ENCODE data around the gene RGS6. TPM values are rescaled to one million over a fixed set of nuclear protein-coding genes. Genes with fewer than 3 reads are reported as not detected.

RGS6 gene
- total RNA-seq, 1 experiment from 2014 or later, result not detected

DNA sequence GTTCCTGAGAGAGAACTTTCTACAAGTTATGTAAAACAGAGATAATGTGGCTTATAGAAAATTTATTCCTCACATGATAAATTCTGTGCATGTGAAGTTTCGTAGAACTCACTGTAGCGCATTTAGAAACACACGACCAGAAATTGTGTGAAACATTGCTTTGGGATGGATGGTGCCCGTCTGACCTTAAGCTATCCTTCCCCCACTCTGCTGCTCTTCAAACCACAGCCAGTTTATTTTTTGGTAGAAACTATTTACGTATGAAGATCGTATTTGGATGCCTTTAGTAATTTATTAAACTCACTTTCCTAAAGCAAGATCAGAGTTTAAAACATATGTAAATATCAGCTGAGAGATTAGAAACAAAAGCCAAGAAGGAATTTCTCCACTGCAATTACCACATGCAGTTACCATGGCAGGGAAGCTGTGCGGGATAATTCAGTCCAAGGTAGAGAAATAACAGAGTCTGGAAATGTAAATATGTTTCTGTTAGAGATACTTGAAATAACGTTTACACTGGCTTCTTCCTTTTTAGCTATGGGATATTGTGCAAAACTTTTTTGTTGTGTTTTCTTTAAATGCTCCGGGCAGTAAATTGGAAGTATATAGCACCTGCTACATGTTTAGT, 382.7 kb downstream of the RGS6 start:
- no peak for DNase-seq (ENCODE audit: low spot score)

DNA sequence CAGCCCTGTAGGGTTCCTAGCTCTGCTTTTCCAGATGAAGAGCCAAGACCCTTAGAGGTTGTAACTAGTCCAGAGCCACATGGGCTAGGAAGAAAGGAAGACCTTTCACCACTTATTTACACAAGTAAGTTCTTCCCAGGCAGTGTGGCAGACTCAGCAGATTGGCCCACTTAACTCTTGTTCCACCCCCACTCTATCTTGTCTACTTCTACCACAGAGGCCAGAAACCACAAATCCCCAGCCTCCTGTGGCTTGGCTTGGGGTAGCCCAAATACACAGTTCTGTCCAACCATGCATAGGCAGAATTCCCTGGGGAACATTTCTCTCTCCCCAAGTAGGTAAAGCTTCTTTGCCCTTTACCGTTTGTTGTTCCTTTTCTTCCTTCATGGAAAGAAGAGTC, 383.5 kb downstream of the RGS6 start:
- no peak for DNase-seq (ENCODE audit: low spot score)

DNA sequence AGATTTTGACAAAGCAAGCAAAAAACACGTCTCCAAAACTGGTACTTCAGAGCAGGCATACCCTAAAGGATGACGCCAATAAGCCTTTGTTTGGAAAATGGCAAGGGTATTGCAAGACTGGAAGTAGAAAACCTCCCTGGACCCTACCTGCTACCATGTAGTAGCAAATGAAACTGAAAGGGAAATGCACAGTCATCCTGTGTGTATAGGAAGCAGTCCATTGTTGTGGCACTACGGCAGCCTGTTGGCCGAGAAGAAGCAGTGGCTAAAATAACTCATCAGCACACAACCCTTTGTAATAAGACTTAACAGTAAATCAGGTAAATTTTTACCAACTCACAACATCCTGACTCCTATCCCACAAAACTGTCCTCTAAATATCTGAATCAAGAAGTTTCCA, 386.4 kb downstream of the RGS6 start:
- peak; percentile 0 for DNase-seq (ENCODE audit: low spot score)

DNA sequence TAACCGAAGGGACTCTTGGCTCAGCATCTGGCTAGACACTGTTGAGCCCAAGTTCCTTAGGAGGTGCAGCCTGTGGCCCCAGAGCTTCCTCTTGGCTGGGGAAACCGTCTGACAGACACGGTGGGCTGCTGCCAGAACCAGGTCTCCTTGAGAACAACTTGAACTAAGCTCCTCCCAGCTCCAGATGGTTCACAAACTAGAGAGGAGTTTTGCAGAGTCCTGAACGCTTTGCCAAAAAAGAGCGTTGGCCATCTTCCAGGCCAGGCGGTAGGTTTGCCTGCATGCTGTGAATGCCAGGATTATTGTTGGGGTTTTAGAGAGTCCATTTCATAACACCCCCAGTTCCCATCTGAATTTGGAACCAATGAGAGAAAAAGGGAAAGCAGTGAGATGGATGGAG, 399.8 kb downstream of the RGS6 start:
- DNase-seq (ENCODE audit: low spot score), result no peak

DNA sequence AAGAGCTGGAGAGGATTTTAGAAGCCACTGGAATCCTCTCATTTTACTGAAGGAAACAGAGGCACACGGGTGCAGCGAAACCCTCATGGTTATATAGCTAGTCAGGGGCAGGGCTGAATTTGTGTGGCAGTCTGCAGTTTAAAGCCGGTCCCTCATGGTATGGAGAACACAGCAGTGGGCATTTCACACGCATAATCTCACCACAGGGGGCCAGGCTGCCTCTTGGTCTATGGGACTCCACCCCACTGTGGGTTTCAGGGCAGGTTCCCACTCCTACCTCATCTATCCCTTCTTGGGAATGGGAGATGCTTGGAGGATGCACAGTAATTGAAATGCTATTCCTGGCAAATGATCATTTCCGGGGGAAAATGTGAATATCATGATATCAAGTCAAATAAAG, 400.6 kb downstream of the RGS6 start:
- no peak for DNase-seq (ENCODE audit: low spot score)

DNA sequence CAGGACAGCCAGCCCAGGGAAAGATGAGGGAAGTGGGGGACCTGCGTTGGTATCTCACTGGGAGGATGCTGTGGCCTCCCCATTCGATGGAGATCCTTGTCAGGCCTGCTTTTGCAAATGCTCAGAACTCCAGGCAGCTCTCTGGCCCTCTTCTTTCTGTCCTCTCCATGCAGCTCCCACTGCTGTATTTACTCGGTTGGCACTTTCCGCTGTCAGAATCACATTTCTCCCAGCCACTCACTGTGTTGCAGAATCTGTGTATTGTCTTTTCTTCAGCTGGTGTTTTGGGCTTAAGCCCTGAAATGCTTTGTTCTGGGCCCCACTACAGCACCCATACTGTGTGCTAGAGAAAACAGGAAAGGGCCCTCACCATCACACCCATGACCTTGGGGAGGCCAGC, 401.1 kb downstream of the RGS6 start:
- DNase-seq (ENCODE audit: low spot score), result no peak

DNA sequence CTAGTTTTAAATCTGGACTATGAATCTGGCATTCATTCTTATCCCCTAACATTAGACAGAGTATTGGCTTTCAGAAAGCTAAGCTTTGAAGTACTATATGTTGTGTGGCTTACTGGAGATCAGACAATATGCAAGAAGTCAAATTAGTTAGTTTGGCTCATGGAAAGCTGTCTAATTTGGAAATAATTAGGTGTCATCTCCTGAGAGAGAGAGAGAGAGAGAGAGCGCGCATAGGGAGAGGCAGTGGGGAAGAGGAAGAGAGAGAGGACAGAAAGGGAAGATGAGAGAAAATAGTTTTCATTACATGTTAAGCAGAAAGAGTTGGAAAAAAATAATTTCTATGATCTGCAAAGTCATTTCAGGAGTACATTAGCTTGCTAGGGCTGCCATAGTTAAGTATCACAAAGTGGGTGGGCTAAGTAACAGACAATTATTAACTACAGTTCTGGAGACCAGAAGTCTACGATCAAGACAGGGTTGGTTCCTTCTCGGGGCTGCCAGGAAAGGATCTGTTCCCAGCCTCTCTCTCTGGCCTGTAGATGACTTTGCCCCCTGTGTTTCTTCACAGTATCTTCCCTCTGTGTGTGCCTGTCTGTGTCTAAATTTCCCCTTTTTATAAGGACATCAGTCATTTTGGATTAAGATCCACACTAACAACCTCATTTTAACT, 404.2 kb downstream of the RGS6 start:
- DNase-seq (ENCODE audit: low spot score), result no peak

DNA sequence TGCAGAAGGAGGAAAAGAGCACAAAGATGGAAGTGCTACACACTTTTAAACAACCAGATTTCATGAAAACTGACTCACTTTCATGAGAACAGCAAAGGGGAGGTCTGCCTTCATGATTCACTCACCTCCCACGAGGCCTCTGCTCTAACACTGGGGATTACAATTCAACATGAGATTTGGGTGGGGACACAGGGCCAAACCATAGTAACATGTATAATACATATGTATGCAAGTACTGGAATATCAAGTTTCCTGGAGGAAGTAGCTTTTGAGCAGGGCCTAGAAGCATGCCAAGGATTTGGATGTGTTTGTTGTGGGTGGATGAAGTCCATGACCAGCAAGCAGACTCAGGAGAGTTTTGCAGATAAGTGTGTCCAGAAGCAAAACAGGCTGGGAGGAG, 409.0 kb downstream of the RGS6 start:
- no peak for DNase-seq (ENCODE audit: low spot score)

DNA sequence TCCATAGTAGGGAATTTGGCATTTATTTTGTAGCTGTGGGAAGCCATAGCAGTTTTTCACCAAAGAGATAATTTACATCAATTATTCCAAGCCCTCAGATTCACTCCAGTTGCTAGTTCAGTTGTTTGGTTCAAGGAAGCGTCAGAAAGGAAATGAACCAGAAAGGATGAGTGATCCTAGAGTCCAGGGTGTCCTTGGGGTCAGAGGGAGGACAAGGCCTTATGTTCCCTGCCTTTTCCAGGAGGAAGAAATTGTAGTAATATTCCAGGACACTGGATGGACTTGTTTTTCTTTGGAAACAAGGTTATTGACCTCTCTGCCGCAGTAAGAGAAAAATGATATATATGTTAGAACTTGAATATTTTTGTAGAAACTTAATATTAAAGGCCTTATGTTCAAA, 409.5 kb downstream of the RGS6 start:
- DNase-seq (ENCODE audit: low spot score), result no peak

DNA sequence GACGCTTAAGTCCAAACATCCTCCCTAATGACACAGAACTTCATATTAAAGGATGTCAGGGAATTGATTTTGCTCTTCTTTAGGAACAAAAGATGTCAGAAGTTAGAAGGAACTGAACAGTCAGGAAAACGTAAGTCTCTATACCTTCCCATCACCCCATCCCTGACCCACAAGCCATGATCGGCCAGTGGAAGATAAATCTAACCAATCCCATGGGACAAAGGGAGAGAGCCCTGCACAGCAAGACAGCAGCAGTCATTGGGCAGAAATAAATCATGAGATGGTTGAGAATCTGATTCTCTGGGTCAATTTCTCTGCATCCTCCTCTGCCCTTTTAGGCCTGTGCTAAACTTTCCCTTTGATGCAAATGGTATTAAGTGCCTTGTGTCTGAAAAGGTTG, 414.9 kb downstream of the RGS6 start:
- DNase-seq (ENCODE audit: low spot score), result no peak

DNA sequence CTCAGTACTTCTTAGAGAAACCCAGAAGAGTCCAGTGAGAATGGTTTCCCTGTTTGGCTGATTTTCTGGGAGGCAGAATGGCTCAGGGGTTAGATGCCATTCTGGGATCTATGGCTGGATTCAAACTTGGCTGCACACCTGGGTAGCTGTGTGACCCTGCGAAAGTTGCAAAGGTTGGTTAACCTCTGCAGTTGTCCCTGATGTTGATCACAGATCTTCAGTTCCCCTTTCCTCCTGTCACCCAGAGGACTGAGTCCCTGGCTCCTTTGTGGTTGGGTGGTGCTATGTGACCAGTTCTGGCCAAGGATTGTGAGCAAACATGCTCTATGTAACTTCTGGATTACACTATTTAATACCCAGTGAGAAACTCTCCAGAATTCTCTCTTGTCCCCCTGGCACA, 418.0 kb downstream of the RGS6 start:
- no peak for DNase-seq (ENCODE audit: low spot score)

DNA sequence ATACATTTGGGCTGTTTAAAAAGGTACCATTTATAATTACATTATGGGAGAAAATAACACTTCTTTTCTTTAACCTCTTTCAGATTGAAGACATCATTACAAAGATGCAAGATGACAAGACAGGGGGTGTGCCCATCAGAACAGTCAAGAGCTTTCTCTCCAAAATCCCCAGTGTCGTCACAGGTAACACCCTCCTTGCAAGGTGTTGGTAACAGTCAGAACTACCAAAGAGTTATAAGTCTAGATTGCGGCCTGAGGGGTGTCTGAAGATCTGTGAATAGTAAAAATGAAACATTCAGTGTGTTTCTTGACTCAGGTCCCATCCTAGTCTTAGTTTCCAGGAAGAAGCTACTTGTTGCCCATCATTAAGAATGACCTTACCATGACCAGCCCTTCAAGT, 419.8 kb downstream of the RGS6 start:
- no peak for DNase-seq (ENCODE audit: low spot score)

DNA sequence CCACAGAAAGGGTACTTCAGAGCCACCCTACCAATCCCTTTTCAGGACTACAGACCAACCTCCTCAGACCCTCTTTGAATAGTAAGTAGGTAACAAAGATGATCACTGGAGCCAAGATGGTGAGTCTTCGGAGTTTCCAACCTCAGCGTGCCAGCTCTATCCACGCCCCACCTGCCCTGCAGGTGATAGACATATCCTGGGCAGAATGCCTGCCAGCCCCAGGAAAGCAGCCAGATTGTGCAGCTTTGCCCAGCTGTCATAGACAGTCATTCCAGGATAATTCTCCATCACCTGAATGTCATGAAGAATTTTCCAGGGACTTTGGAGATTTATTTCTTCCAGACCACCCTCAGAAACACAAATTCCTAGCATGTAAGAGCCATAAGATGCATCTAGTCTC, 434.4 kb downstream of the RGS6 start:
- DNase-seq (ENCODE audit: low spot score), result no peak

DNA sequence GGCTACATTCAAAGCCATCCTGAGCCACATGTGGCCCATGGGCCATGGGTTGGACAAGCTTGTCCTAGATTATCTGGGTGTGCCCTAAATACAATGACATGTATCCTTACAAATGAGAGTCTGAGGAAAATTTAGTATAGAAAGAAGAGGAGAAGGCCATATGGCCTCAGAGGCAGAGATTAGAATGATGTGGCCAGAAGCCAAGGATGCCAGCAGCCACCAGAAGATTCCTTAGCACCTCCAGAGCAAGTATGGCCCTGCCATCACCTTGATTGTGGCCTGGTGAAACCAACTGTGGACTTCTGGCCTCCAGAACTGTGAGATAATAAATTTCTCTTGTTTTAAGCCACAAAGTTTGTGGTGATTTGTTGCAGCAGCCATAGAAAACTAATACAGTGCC, 436.9 kb downstream of the RGS6 start:
- no peak for DNase-seq (ENCODE audit: low spot score)

DNA sequence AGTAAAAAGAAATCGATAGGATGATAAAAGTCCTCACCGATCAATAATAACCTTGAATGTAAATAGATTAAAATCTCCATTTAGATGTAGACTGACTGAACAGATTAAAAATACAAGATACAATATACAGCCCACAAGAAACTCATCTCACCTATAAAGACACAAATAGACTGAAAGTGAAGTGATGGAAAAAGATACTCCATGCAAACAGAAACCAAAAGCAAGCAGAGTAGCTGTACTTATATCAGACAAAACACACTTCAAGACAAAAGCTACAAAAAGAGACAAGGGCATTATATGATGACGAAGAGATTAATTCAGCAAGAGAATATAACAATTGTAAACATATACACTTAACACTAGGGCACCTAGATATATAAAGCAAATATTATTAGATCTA, 444.8 kb downstream of the RGS6 start:
- no peak for DNase-seq (ENCODE audit: low spot score)

DNA sequence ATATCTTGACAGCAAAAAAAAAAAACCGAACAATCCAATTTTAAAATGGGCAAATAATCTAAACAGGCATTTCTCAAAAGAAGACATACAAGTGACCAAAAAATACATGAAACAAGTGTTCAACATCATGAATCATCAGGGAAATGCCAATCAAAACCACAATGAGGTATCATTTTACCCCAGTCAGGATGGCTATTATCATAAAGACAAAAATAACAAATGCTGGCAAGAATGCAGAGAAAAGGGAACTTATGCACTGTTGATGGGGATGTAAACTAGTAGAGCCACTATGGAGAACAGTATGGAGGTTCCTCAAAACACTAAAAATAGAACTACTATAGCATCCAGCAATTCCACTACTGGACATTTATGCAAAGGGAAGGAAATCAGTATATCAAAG, 448.2 kb downstream of the RGS6 start:
- DNase-seq (ENCODE audit: low spot score), result no peak

DNA sequence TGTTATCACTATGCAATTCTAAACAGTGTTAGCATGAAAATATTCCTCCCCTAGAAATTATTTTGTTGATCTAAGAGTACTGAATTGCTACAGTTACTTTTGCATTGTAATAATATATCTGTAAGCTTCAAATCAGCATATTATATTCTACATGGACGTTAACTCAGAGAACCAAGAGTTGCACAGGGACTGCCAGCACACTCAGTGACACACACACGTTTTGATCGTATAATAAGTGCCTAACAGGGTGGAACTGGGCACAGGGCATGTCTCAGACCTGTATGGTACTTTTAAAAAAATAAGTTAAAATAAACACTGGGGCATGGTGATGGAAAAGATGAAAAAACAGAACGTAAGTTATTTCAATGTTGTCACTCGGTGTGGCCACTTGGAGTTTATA, 451.6 kb downstream of the RGS6 start:
- no peak for DNase-seq (ENCODE audit: low spot score)

DNA sequence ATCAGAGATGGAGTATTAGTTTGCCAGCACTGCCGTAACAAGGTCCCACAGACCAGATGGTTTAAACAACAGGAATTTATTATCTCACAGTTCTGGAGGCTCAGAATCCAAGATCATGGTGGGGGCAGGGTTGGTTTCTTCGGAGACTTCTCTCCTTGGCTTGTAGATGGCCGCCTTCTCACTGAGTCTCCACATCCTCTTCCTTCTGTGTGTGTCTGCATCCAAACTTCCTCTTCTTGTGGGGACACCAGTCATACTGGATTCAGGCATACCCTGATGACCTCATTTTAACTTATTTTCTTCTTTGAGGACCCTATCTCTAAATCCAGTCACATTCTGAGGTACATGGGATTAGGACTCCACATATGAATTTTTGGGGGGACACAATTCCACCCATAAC, 455.5 kb downstream of the RGS6 start:
- no peak for DNase-seq (ENCODE audit: low spot score)

DNA sequence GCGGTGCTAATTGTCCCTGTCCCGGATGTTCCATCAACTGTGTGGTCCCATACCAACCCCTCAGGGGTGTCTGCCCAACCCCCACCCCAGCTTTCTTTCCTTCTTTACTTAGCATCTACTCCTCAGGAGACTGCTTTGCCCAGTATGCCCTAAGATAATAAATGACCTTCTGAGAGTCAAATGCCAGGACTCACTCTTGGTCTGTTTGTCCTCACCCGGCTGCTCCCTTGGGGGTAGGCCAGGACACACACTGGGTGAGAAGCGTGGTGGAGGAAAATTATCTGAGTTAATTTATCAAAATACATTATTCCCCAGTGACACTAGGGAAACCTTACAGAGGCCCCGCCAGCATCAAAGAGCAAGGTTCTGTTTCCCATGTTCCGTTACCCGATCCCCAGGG, 457.0 kb downstream of the RGS6 start:
- DNase-seq (ENCODE audit: low spot score), result no peak

DNA sequence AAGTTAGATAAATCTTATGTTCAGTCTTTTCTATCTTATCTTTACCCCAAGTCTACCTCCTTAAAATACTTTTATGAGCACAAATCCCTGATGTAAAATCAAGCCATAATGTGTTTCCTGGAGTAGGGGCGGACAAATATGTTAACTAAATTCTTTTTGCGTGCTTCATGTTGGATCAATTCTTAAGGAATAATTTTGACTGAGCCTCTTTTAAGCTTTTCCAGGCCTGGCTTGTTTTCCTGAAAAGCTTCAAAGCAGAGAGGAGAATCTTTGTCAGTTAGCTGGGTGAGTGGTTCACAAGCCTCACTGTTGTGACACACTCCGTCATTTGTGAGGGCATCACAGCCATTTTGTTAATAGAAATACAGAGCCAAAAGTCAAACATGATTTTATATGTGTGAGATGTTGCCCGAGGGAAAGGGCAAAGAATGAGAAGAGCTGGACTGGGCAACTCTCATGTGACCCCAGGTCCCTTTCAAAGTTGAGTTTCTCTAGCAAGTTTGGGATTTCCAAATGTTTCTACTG, 468.9 kb downstream of the RGS6 start:
- no peak for DNase-seq (ENCODE audit: low spot score)

DNA sequence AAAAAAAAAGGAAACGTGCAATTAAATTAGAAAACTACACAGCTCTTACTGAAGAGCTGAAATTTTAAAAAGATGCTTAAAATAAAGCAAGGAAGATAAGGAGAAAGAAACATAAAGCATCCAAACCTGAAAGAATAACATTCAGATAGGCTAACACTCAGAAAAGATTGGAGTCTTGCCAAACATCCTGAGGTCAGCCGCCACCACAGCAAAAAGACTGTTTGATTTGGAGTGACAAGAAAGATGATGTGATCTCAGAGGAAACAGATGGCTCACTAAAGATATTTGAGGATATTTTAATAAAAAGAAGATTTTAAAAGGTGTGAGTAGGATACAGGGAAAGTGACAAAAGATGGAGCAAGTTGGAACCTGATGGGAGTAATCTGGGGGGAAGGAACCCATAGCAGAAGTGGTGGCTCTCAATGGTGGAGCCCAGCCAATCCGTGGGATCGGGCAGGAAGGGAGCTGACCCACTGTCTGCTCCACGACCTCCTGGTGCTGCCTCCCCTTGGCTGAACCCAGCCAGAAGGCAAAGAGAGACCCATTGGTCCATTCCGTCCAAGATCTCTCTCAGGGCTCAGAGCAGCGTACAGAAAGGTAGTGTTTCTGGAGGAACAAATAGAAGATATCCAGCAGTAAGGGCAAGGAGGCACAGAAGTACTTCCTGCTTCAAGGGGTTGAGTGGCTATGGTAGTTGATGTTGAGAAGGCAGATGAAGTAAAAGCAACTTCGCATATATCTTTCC, 469.6 kb downstream of the RGS6 start:
- DNase-seq (ENCODE audit: low spot score), result no peak

DNA sequence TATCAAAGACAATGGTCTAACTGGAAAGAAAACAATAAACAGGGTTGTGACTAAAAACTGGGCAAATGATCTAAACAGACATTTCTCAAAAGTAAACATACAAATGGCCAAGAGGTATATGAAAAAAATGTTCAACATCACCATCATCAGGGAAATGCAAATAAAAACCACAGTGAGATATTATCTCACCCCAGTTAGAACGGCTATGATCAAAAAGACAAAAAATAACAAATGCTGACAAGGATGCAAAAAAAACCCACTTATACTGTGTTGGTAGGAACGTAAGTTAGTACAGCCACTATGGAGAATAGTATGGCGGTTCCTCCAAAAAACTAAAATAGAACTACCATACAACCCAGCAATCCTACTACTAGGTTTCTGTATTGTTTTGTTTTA, 470.1 kb downstream of the RGS6 start:
- no peak for DNase-seq (ENCODE audit: low spot score)

DNA sequence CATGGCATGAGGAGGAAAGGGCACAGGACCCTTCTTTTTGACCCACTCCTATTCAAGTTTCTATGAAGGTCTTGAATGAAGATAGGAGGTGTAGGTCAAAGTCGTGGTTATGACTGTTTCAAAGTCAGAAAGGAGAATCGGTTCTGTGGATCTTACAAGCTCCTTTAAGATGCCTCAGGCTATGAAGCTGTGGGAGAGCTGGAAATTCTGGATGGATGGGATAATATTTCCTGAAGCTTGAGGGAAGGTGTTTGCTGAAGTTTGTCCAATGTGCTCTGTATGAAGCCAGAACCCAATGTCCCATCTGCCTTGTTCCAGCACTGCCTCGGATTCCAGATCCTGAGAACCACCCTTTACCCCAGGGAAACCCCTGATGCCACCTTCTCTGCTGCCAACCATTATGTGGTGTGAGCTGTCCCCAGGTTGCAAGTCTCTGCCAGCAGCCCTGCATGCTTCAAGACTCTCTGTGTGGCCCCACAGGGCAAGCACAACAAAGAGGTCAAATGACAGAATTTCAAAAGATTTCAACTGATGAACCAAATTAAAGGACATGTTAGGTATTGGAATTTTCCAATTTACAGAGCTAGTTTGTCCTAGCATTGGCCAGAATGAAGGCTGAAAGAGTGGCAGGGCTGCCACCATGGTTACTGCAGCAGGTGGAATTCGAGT, 472.0 kb downstream of the RGS6 start:
- DNase-seq (ENCODE audit: low spot score), result no peak

Data from A172 (cell line).